Choroid plexus epithelial cell (primary cell): ENCODE results near the gene AKAP3.

ENCODE experiments used
- DNase-seq: peaks from one replicate; pipeline ENCODE4 v3.0.0-alpha.2; 2010; ENCODE audit warnings: low read depth
- H3K4me3 ChIP-seq: 2 replicates; pipeline ENCODE4 v1.5.1; 2011; ENCODE audit warnings: low read depth, mild to moderate bottlenecking, control low read depth, low read length, moderate library complexity
- CTCF ChIP-seq: conservative IDR thresholded peaks from 2 replicates; pipeline ENCODE4 v1.5.1; 2011; ENCODE audit warnings: low read depth, mild to moderate bottlenecking, control low read depth, inconsistent platforms, low read length, moderate library complexity

The AKAP3 gene

GRCh38 chr12:4587108-4587507 is 61.7 kb downstream of the AKAP3 start:
- no peak for DNase-seq
- no peak overlapping the region for H3K4me3 ChIP-seq
- TF ChIP-seq CTCF = no peak

GRCh38 chr12:4586500-4586899 is 62.4 kb downstream of the AKAP3 start:
- no peak for TF ChIP-seq CTCF
- no peak overlapping the region for H3K4me3 ChIP-seq
- no peak for DNase-seq

- TF ChIP-seq CTCF = no peak
- no peak overlapping the region for H3K4me3 ChIP-seq
- no peak for DNase-seq
Measured at GRCh38 chr12:4584896-4585295, 64.0 kb downstream of the AKAP3 start.

- no peak for DNase-seq
- no peak for TF ChIP-seq CTCF
- H3K4me3 ChIP-seq = no peak overlapping the region
Measured at GRCh38 chr12:4584281-4584680, 64.6 kb downstream of the AKAP3 start.

- DNase-seq = no peak
- H3K4me3 ChIP-seq = no peak overlapping the region
- TF ChIP-seq CTCF = no peak
Measured at GRCh38 chr12:4580281-4580688, 68.6 kb downstream of the AKAP3 start.

GRCh38 chr12:4579305-4580102 is 69.3 kb downstream of the AKAP3 start:
- TF ChIP-seq CTCF = peak; percentile 55
- peak; percentile 47 for DNase-seq
- no peak overlapping the region for H3K4me3 ChIP-seq

- no peak for DNase-seq
- no peak overlapping the region for H3K4me3 ChIP-seq
- no peak for TF ChIP-seq CTCF
Measured at GRCh38 chr12:4572680-4573079, 76.2 kb downstream of the AKAP3 start.
